Endothelial cell of umbilical vein (primary cell): ENCODE measurements around the gene UBXN11. TPM values are rescaled to one million over a fixed set of nuclear protein-coding genes. Genes with fewer than 3 reads are reported as not detected.

ENCODE experiments used
- BruUV-seq: library from RNA; stranded (reverse); fragments of 400-500 nt; replicated peaks from 2 replicates; lab custom pipeline; 2021; lab: Mats Ljungman, UMichigan
- CTCF ChIA-PET: fragments of 300-600, 350-600 bp; sonication (Branson Sonifier 250); formaldehyde crosslinking; loops from one replicate; lab custom pipeline; 2021; ENCODE audit warnings: antibody characterized with exemption, inconsistent platforms; lab: Charles Lee
- POLR2A ChIA-PET: fragments of 300-600, 350-600 bp; sonication (Branson Sonifier 250); formaldehyde crosslinking; loops from one replicate; lab custom pipeline; 2021; ENCODE audit warnings: antibody characterized with exemption, inconsistent platforms; lab: Charles Lee
- DNase-seq: peaks from one replicate; pipeline ENCODE4 v3.0.0-alpha.2; 2011; ENCODE audit warnings: low read depth, low spot score
- FAIRE-seq: peaks from 2 replicates; lab custom pipeline; 2011; peaks lifted over from hg19 to GRCh38; lab: Jason Lieb, UNC
- H2AFZ ChIP-seq: 2 replicates; pipeline ENCODE4 v1.6.0; 2012; ENCODE audit warnings: low read depth, low read length, control low read depth, inconsistent platforms
- H3K27ac ChIP-seq: 2 replicates; pipeline ENCODE4 v1.5.1; 2011; ENCODE audit warnings: low read depth, mild to moderate bottlenecking, control low read depth, low read length, moderate library complexity; ENCODE audit not compliant: insufficient read depth
- H3K27me3 ChIP-seq, 2 experiments: 2 replicates each; pipeline versions ENCODE4 v1.6.0 to v1.6.1; 2011; ENCODE audit warnings: low read length in 2 of 2, mixed read lengths in 1 of 2; ENCODE audit not compliant: control insufficient read depth in 2 of 2, insufficient read depth in 2 of 2
- H3K36me3 ChIP-seq, 2 experiments: 2 replicates in 1 of 2; 3 replicates in 1 of 2; pipeline ENCODE4 v1.5.1; 2011; ENCODE audit warnings: low read length in 2 of 2, mild to moderate bottlenecking in 1 of 2, moderate library complexity in 1 of 2; ENCODE audit not compliant: control insufficient read depth in 2 of 2, insufficient read depth in 2 of 2; ENCODE audit errors: extremely low read depth in 1 of 2
- H3K4me1 ChIP-seq: 3 replicates; pipeline ENCODE4 v1.5.1; 2011; ENCODE audit warnings: mild to moderate bottlenecking, low read length; ENCODE audit not compliant: control insufficient read depth, insufficient read depth; ENCODE audit errors: extremely low read depth
- H3K4me2 ChIP-seq: 2 replicates; pipeline ENCODE4 v1.6.1; 2011; ENCODE audit warnings: low read length, control low read depth, mixed read lengths; ENCODE audit not compliant: insufficient read depth
- H3K4me3 ChIP-seq, 3 experiments: fragments of 200-600 bp in 1 of 3; sonication (generic), shearing (Covaris generic) in 1 of 3; replicated peaks in 1 of 3; 2 replicates each; pipeline ENCODE4 v1.5.1; 2011 to 2016; ENCODE audit warnings: control low read depth in 3 of 3, low read length in 3 of 3, mild to moderate bottlenecking in 2 of 3, inconsistent platforms in 1 of 3, low read depth in 1 of 3, moderate library complexity in 1 of 3; ENCODE audit not compliant: insufficient read depth in 1 of 3
- H3K79me2 ChIP-seq: 2 replicates; pipeline ENCODE4 v1.6.0; 2012; ENCODE audit warnings: low read length, inconsistent platforms; ENCODE audit not compliant: control insufficient read depth, insufficient read depth
- H3K9ac ChIP-seq: replicated peaks from 2 replicates; pipeline ENCODE3; 2011; ENCODE audit warnings: low read length, control low read depth; ENCODE audit not compliant: insufficient read depth; ENCODE audit errors: extremely low read depth
- H3K9me1 ChIP-seq: replicated peaks from 3 replicates; pipeline ENCODE4 v1.6.0; 2011; ENCODE audit warnings: mild to moderate bottlenecking, low read length; ENCODE audit not compliant: control insufficient read depth, insufficient read depth; ENCODE audit errors: extremely low read depth
- H3K9me3 ChIP-seq: replicated peaks from 2 replicates; pipeline ENCODE4 v1.5.1; 2012; ENCODE audit warnings: low read length, inconsistent platforms; ENCODE audit not compliant: control insufficient read depth, insufficient read depth
- H4K20me1 ChIP-seq: replicated peaks from 2 replicates; pipeline ENCODE3; 2011; ENCODE audit warnings: mild to moderate bottlenecking, low read length; ENCODE audit not compliant: control insufficient read depth, insufficient read depth; ENCODE audit errors: extremely low read depth
- EZH2 ChIP-seq: IDR thresholded peaks from 2 replicates; pipeline ENCODE4 v1.6.1; 2012; ENCODE audit warnings: borderline replicate concordance, low read depth, mild to moderate bottlenecking, moderate library complexity, low read length, inconsistent platforms; ENCODE audit not compliant: severe bottlenecking
- FOS ChIP-seq: IDR thresholded peaks from 2 replicates; pipeline ENCODE4 v1.6.1; 2011; ENCODE audit warnings: mild to moderate bottlenecking, low read length, moderate library complexity, borderline replicate concordance; ENCODE audit not compliant: insufficient read depth
- GATA2 ChIP-seq: IDR thresholded peaks from 2 replicates; pipeline ENCODE4 v1.7.0; 2011; ENCODE audit warnings: low read depth, mild to moderate bottlenecking, moderate library complexity, mixed read lengths, low read length; ENCODE audit not compliant: insufficient read length, insufficient read depth
- JUN ChIP-seq: IDR thresholded peaks from 2 replicates; pipeline ENCODE4 v1.6.1; 2011; ENCODE audit warnings: borderline replicate concordance, low read depth; ENCODE audit not compliant: insufficient read length, insufficient read depth
- MYC ChIP-seq: IDR thresholded peaks from one replicate; pipeline ENCODE4 v1.6.1; 2011; ENCODE audit warnings: mild to moderate bottlenecking, low read depth, low read length
- POLR2A ChIP-seq: IDR thresholded peaks from 2 replicates; pipeline ENCODE4 v1.6.1; 2012; ENCODE audit warnings: low read depth, mild to moderate bottlenecking, control low read depth, low read length
- POLR2AphosphoS5 ChIP-seq: IDR thresholded peaks from 2 replicates; pipeline ENCODE4 v1.6.1; 2012; ENCODE audit warnings: low read depth, mild to moderate bottlenecking, control low read depth, low read length, moderate library complexity; ENCODE audit not compliant: insufficient read depth
- dilution Hi-C: fragments of 300-500 bp; cut with MboI; formaldehyde crosslinking; loops from one replicate; pipeline ENCODE4 v1.15.0; 2019; ENCODE audit warnings: low sequenced_read_pairs; ENCODE audit not compliant: extremely low pct_ligation_motif_present
- intact Hi-C: fragments of 100-400 bp; cut with micrococcal nuclease; formaldehyde crosslinking; loops from one replicate; pipeline ENCODE4 v1.10.0; 2022
- polyA plus RNA-seq, 4 experiments: library from polyadenylated mRNA; depleted of rRNA in 3 of 4; stranded (reverse) in 3 of 4; unstranded in 1 of 4; fragments of >200 nt; gene quantifications; 2 replicates each; pipeline versions ENCODE4 v1.2.1 to v1.2.3, GENCODE V29; 2011 to 2012; ENCODE audit warnings: missing spikeins in 1 of 4
- total RNA-seq: library from RNA; stranded (reverse); gene quantifications from 2 replicates; pipeline ENCODE4 v1.2.3, GENCODE V29; 2021
- TF ChIP-seq, protein P1 (sequence below), 2 donors: IDR thresholded peaks; 1 replicate in 1 of 2; 2 replicates in 1 of 2; pipeline ENCODE4 v1.5.1; 2011; ENCODE audit warnings: low read length in 2 of 2, mild to moderate bottlenecking in 2 of 2, moderate library complexity in 2 of 2, control low read depth in 1 of 2, inconsistent platforms in 1 of 2, low read depth in 1 of 2; ENCODE audit not compliant: insufficient read depth in 1 of 2; ENCODE audit errors: extremely low read depth in 1 of 2
- TF ChIP-seq, protein P2 (sequence below): IDR thresholded peaks from 2 replicates; pipeline ENCODE4 v1.6.1; 2011; ENCODE audit not compliant: insufficient read depth, insufficient read length

Gene UBXN11
- total and polyA plus RNA-seq, 2 donors (not counting 3 experiments of a cell fraction or from before 2014, with no cell fraction given), result 14.8 to 15.6 TPM

DNA sequence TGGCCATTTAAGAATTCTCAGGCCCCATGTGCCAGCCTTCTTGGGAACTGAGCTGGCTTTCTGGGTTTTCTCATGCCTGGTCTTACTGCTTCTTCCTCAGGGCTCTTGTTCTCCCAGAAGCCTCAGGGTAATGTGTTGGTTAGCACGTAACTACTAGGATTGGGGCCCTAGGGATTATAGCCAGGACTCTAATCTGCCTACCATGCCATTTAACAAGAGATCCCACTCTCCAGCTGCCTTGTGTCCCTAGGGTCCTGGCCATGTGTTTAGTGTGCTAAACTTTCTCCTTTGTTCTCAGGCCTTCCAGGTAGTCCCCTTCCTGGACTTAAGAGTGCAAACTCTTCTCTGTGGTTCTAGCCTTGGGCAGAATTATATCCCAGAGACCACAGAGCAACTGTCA lies 28.7 kb downstream of the UBXN11 start:
- no peak overlapping the region for H3K27ac ChIP-seq
- dilution Hi-C loops, result no loop called here
- H3K4me3 ChIP-seq, result no peak overlapping the region
- ChIA-PET CTCF (interaction anchor here (1.7 to 9.1 kb wide), 2 partner anchors 42 to 87 kb away, joined by 4 to 132 read pairs; partner anchors contain the start of gene CD52), POLR2A (no interaction called here)
- H3K79me2 ChIP-seq, result peaks cover 30% of the 10 kb centered on the region
- no TSS peak for BruUV-seq
- DNase-seq (no peak), FAIRE-seq (no peak)
- H3K9ac ChIP-seq, result no peak overlapping the region
- H3K4me1 ChIP-seq, result peaks cover 39% of the 10 kb centered on the region
- H3K36me3 ChIP-seq, result peaks cover 3 to 9% of the 10 kb centered on the region in 2 experiments
- H3K4me2 ChIP-seq, result no peak overlapping the region
- no peaks in the 10 kb centered on the region for H3K9me1 ChIP-seq
- intact Hi-C loops, result loop anchor here (2.0 to 5.0 kb wide), 3 partner anchors 43 to 240 kb away; partner anchors contain the start of genes CEP85 and HMGN2
- no peak overlapping the region for H2AFZ ChIP-seq
- H3K9me3 ChIP-seq, result no peaks in the 10 kb centered on the region
- no peak for TF ChIP-seq POLR2A
- no peak for TF ChIP-seq EZH2
- TF ChIP-seq, protein P1, sequence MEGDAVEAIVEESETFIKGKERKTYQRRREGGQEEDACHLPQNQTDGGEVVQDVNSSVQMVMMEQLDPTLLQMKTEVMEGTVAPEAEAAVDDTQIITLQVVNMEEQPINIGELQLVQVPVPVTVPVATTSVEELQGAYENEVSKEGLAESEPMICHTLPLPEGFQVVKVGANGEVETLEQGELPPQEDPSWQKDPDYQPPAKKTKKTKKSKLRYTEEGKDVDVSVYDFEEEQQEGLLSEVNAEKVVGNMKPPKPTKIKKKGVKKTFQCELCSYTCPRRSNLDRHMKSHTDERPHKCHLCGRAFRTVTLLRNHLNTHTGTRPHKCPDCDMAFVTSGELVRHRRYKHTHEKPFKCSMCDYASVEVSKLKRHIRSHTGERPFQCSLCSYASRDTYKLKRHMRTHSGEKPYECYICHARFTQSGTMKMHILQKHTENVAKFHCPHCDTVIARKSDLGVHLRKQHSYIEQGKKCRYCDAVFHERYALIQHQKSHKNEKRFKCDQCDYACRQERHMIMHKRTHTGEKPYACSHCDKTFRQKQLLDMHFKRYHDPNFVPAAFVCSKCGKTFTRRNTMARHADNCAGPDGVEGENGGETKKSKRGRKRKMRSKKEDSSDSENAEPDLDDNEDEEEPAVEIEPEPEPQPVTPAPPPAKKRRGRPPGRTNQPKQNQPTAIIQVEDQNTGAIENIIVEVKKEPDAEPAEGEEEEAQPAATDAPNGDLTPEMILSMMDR (IDR thresholded peaks at IDR 0.05; ENCODE audit: extremely low read depth in 1 of 2, insufficient read depth in 1 of 2, low read depth in 1 of 2, low read length in 2 of 2), result no peak
- no peak for TF ChIP-seq POLR2AphosphoS5
- TF ChIP-seq JUN, result no peak
- no peak for TF ChIP-seq MYC
- no peak for TF ChIP-seq GATA2
- TF ChIP-seq FOS, result no peak
- TF ChIP-seq, protein P2, sequence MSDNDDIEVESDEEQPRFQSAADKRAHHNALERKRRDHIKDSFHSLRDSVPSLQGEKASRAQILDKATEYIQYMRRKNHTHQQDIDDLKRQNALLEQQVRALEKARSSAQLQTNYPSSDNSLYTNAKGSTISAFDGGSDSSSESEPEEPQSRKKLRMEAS, result no peak
- H3K27me3 ChIP-seq, result no peaks in the 10 kb centered on the region
- no peaks in the 10 kb centered on the region for H4K20me1 ChIP-seq
